Measurements from ENCODE around the gene STAC2. TPM values are rescaled to one million over a fixed set of nuclear protein-coding genes. Genes with fewer than 3 reads are reported as not detected.
A peak's percentile ranks its signal among the peaks of the same experiment; 100 is the strongest.

The STAC2 gene
- total and polyA plus RNA-seq, 9 of the 15 experiments (the other 6 are each of a cell fraction or from before 2014, with no cell fraction given), result not detected

GRCh38 chr17:39244600-39245570, 19.1 kb upstream of the STAC2 start:
- peaks cover 2 to 10% of the 10 kb centered on the region in 2 experiments; a peak in 3 of 5 replicates for H3K4me1 ChIP-seq (replicated peaks in 1 of 2; ENCODE audit: control insufficient read depth in 2 of 2, insufficient read depth in 2 of 2, low read length in 2 of 2)
- FAIRE-seq (peak; percentile 98), DNase-seq (ENCODE audit: extremely low read depth in 1 of 4, low spot score in 3 of 4) (peak; percentile 81 to 93 (median 84)), ATAC-seq (peak; percentile 95)
- 47% methylated on average over 6 of the region's 6 CpGs for WGBS (ENCODE audit: insufficient coverage, low coverage, missing lambda C conversion rate)
- no TSS peak for BruUV-seq (replicated peaks)
- H2AFZ ChIP-seq (ENCODE audit: low read depth, low read length), result peak overlapping the region; percentile 32; the same call in 1 of the 2 replicates
- H3K4me2 ChIP-seq (ENCODE audit: insufficient read depth, low read length), result no peak overlapping the region; the same call in 1 of the 2 replicates
- H3K9ac ChIP-seq (ENCODE audit: insufficient read depth in 1 of 2, low read depth in 2 of 2, low read length in 2 of 2), result peak overlapping the region in 1 of 2 experiments; percentile 49; a peak in 1 of 4 replicates
- POLR2A ChIA-PET, result interaction anchor here (0.6 to 1.5 kb wide), 12 partner anchors 9 to 239 kb away, joined by 3 to 8 read pairs (median 4); partner anchors contain the start of gene RPL19
- in situ Hi-C loops (cut with MboI), result no loop called here
- no peaks in the 10 kb centered on the region for H3K79me2 ChIP-seq (ENCODE audit: control insufficient read depth, insufficient read depth, low read length)
- no peaks in the 10 kb centered on the region for H3K9me1 ChIP-seq (ENCODE audit: control insufficient read depth, insufficient read depth, low read length)
- H3K9me3 ChIP-seq (replicated peaks; ENCODE audit: control insufficient read depth, insufficient read depth, low read depth, low read length), result no peaks in the 10 kb centered on the region
- H3K27me3 ChIP-seq (ENCODE audit: control insufficient read depth in 2 of 2, insufficient read depth in 2 of 2, low read length in 2 of 2), result no peaks in the 10 kb centered on the region
- CTCF ChIA-PET (ENCODE audit: low intra/inter-chr PET ratio), result interaction anchor here (0.5 to 1.8 kb wide), 5 partner anchors 9 to 327 kb away, joined by 3 to 21 read pairs (median 6); no protein-coding TSS in a partner anchor
- intact Hi-C loops (cut with micrococcal nuclease), result loop anchor here (1.0 to 10.0 kb wide), 2 partner anchors 38 to 90 kb away; partner anchors contain the start of gene PLXDC1
- no peak overlapping the region for H3K4me3 ChIP-seq
- H3K27ac ChIP-seq (ENCODE audit: extremely low read depth, low read depth, low read length), result no peak overlapping the region
- no peaks in the 10 kb centered on the region for H4K20me1 ChIP-seq (replicated peaks; ENCODE audit: control insufficient read depth, insufficient read depth, low read length)
- no peaks in the 10 kb centered on the region for H3K36me3 ChIP-seq (ENCODE audit: control insufficient read depth, insufficient read depth, low read length)
- no peak for TF ChIP-seq E2F3 (CRISPR knock-in tag; IDR thresholded peaks at IDR 0.05)
- no peak for TF ChIP-seq POLR3A (IDR thresholded peaks at IDR 0.05; ENCODE audit: borderline replicate concordance, extremely low read depth, insufficient read depth, insufficient read length)
- TF ChIP-seq SFPQ (IDR thresholded peaks at IDR 0.05; ENCODE audit: low read depth, low read length), result no peak
- TF ChIP-seq ZFX (CRISPR knock-in tag; IDR thresholded peaks at IDR 0.05), result no peak
- no peak for TF ChIP-seq KLF10 (CRISPR knock-in tag; IDR thresholded peaks at IDR 0.05)
- TF ChIP-seq ESRRA (IDR thresholded peaks at IDR 0.05; ENCODE audit: borderline replicate concordance, low read depth), result no peak
- TF ChIP-seq ETV1 (tag; conservative IDR thresholded peaks at IDR 0.05; ENCODE audit: low read depth), result no peak

Data from K562 (cell line).